Activated T-cell treated with anti-CD3 and anti-CD28 coated beads, Interleukin-2, amount 50 U/mL, for 1 hour (primary cell): ENCODE results near the gene ISYNA1.
A peak's percentile ranks its signal among the peaks of the same experiment; 100 is the strongest.
"Not testable (repeated sequence)": the region's sequence is repeated elsewhere in the genome, so short reads cannot be mapped to it uniquely, and the experiment has no call there.

Source experiments
- DNase-seq: peaks from one replicate; pipeline ENCODE4 v3.0.0-alpha.2; 2020

The ISYNA1 gene

DNA sequence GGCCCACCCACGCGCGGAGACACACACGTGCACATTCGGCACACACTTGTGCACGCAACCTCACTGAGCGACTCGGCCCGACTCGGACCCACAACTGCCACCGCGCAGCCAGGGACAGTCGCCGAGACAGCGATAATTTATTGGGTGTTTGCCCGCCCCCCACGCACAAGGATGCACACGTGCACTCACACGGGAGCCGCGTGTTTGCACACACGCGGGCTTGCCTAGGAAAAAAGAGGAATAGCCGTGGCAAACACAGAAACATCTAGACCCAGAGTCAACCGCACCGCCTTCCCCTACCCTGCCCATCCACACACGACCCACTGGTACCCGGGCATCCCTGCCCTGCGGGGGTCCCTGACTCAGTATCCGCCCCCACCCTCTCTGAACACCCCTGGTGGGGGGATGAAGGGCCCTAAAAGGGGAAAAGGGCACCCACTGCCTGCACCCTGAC, 19.9 kb downstream of the ISYNA1 start:
- DNase-seq = no peak

DNA sequence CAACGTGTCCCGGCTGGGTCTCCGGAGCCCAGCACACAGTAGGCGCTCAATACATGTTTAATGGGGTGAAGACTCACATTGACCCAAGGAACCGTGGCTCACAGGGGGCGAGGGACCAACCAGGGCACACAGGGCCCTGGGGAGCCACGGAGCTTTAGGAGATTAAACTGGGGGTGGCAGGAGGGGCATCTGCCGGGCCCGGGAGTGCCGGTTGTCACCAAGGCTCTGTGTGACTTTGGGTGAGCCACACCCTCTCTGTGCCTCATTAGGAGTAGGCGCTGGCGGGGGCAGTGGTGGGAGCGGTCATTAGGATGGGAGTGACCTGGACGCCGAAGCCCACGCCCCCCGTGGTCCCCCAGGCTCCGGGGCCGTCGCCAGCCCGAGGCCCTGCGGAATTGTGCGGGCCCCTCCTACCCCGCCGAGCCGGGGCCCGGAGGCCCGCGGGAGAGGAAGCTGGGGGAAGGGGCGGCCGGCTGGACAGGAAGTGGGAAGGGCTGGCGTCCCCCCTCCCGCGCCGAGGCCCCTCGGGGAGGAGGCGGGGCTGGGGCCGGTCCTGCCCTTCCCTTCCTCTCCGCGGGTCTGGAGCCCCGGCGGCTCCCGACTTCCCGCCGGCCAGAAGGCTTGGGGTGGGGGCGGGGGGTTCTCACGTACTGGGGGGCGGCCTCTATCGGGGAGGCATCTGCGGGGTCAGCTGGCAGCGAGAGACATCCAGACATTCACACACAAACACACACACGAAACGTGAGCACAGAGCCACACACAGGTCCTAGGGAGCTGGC, 20.5 kb downstream of the ISYNA1 start:
- DNase-seq = no peak

DNA sequence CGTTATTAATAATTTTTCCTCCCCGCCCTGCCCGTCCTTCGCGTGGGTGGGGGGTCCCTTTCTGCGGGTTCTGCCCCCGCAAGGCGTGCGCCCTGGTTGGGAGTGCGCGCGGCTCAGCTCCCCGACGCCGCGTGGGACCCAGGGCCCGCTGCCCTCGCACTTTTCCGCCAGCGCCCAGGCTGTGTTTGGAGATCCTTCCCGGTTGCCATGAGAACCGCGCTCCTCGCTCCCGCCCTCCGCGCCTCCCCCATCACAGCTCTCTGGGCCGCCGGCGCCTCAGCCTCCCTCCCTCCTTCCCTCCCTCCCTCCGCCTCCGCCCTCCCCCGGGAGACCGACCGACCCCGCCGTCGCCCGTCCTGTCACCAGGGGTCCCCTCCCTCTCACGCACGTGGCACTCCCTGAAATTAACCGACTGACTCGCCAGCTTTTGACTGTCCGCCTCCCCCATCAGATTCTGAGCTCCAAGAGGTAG, 21.1 kb downstream of the ISYNA1 start:
- DNase-seq = peak; percentile 71

DNA sequence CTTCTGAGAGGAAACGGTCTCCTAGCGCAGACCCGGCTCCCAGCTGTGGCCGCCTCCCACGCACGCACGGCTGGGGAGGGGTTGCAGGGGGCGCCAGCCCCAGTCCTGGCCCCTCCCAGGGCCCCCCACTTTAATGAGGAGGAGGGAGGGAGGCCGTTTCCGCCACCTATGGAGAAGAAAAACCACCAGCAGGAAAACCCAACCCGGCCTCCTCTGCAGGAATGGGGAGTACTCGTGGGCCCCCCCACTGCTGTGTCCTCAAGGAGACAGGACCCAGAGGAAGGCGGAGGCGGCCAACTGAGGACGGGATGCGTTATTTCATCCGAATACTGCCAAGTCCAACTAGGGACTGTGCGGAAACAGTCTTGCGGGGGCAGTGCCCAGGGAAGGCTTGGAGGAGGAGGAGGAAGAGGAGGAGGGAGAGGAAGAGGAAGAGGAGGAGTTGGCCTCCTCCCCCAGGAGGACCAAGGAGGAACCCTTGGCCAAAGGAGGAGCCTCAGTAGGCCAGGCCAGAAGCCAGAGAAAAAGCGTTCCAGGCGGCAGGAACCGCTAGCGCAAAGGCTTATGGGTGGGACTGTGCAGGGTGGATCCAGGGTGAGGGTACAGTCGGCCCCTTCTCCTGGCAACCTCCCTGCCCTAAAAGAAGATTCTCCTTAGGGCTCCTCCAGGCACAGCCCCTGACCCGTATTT, 22.6 kb downstream of the ISYNA1 start:
- DNase-seq = no peak

DNA sequence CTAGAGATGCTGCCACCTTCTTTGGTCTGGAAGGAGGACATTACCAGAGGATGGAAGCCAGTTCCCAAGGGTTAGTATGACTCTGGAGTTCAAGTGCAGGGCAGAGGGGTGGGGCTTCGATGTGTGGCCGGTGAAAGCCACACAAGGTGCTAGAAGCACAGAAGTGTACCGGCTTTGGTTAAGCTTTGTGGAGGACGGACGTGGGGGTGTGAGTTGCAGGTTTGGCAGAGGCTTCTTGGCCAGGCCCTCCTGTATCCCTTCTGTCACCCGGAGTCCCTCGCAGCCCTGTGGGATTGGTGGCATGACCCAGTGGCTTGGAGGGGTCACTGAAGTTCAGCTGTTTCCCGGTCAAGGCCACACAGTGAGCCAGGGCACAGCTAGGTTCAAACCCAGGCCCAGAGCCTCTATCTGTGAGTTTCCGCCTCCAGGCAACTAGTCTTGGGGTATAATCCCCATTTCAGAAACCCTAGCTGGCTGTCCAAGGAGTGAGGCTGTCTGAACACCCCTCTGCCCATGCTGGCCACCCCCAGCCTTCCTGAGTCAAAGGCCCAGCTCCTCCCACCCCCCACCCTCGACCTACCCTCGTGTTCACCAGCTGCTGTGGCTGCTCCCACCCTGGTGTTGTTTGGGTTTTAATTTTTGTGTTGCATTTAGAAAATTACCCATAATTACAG, 23.3 kb downstream of the ISYNA1 start:
- DNase-seq = peak; percentile 23

DNA sequence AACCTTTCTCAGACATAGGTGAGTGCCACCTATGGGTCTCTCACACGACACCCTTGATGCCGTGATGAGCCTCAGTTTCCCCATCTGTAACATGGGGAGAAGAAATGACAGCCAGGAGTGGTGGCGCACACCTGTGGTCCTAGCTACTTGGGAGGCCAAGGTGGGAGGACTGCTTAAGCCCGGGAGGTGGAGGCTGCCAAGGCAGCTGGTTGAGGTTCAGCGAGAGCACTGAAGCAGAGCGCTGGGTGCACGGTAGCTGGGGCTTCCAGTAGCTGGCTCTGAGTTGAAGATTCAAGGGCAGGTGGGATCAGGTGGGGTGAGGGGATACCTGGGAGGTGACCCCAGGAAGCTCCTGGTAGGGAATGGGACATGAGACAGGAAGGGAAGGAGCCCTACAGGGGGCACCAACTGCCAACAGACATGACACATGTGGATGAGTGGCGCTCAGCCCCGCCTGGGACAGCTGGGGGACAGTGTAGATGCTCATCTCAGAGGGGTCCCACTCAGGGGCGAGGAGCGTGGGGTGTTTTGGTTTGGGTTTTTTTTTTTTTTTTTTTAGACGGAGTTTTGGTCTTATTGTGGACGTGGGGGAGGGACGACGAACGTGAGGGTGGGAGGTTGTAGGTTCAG, 25.2 kb downstream of the ISYNA1 start:
- no peak for DNase-seq

DNA sequence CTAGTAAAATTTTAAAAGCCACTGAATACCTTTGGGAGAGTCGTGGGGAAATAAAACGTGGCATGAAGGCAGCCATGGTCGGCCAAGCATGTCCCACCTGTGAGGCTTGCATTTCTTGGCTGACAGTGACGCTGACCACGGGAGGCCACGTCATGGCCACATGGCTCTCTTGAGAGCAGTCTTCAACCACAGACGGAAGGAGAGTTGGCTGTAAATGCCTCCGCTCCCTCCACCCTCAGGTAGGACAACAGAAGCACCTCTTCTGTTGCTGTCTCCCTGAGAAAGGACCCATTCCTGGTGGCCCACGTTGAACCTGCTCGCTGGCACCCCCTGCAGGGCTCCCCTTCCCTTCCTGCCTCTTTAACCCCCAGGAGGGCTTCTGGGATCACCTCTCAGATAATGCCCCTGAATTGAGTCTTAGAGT, 29.9 kb downstream of the ISYNA1 start:
- DNase-seq = peak; percentile 29

DNA sequence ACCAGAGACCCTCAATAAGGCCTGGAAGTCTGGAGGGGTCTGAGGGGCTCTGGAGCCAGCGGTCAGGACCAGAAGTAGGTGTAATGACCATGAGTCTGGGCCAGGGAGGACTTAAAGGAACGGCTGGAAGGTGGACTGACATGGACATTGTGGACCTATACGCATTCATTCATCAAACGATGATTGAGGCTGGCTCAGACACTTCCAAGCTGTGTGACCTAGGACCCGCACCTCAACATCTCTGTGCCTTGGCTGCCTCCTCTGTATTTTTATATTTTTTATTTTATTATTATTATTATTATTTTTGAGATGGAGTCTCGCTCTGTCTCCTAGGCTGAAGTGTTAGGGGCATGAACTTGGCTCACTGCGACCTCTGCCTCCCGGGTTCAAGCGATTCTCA, 31.2 kb downstream of the ISYNA1 start:
- no peak for DNase-seq

DNA sequence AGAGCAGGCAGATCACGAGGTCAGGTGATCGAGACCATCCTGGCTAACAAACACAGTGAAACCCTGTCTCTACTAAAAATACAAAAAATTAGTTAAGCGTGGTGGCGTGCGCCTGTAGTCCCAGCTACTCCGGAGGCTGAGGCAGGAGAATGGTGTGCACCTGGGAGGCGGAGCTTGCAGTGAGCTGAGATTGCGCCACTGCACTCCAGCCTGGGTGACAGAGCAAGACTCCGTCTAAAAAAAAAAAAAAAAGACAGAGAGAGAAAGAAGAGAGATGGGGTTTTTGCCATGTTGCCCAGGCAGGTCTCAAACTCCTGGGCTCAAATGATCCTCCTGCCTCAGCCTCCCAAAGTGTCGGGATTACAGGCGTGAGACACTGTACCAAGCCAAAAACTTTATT, 32.2 kb downstream of the ISYNA1 start:
- DNase-seq = not testable (repeated sequence)

DNA sequence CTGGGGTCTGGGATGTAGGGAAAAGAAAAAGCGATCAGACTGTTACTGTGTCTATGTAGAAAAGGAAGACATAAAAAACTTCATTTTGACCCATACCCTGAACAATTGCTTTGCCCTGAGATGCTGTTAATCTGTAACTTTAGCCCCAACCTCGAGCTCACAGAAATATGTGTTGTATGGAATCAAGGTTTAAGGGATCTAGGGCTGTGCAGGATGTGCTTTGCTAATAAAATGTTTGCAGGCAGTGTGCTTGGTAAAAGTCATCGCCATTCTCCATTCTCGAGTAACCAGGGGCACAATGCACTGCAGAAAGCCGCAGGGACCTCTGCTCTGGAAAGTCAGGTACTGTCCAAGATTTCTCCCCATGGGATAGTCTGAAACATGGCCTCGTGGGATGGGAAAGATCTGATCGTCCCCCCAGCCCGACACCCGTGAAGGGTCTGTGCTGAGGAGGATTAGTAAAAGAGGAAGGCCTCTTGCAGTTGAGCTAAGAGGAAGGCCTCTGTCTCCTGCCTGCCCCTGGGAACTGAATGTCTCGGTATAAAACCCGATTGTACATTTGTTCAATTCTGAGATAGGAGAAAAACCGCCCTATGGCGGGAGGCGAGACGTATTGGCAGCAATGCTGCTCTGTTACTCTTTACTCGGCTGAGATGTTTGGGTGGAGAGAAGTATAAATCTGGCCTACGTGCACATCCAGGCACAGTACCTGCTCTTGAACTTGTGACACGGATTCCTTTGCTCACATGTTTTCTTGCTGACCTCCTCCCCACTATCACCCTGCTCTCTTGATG, 35.3 kb downstream of the ISYNA1 start:
- not testable (repeated sequence) for DNase-seq

DNA sequence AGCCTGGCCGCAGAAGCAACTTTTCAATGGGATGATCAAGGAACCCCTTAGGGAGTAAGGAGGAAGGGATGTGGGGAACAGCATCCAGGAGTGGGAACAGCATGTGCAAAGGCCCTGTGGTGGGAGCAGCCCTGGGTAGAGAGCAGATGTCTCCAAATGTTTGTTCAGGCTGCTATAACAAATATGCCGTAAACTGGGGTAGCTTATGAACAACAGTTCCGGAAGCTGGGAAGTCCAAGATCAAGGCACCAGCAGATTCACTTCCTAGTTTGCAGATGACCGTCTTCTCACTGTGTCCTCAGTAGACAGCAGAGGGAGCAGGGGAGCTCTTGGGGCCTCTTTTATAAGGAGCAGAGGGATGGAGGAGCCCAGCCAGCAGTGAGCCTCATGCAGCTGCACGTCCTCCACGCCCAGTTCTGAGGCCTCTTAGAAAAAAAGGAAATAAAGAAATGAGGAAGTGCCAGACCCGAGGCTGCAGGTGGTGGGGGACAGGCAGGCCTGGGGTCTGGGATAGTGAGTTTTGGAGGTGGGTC, 36.3 kb downstream of the ISYNA1 start:
- DNase-seq = no peak

DNA sequence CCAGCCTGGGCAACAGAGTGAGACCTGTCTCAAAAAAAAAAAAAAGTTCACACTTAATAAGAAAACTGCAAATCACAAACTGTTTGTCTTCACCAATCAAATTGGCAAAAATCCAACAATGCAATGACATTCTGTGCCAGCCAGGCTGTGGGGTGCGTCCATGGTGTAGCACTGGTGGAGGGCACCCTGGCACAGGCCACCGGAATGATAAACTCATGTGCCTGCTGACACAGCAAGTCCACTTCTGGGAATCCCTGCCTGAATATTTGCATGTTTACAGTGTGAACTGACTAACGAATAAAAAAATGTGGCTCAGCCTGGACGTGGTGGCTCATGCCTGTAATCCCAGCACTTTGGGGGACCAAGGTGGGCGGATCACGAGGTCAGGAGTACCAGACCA, 38.9 kb downstream of the ISYNA1 start:
- no peak for DNase-seq

DNA sequence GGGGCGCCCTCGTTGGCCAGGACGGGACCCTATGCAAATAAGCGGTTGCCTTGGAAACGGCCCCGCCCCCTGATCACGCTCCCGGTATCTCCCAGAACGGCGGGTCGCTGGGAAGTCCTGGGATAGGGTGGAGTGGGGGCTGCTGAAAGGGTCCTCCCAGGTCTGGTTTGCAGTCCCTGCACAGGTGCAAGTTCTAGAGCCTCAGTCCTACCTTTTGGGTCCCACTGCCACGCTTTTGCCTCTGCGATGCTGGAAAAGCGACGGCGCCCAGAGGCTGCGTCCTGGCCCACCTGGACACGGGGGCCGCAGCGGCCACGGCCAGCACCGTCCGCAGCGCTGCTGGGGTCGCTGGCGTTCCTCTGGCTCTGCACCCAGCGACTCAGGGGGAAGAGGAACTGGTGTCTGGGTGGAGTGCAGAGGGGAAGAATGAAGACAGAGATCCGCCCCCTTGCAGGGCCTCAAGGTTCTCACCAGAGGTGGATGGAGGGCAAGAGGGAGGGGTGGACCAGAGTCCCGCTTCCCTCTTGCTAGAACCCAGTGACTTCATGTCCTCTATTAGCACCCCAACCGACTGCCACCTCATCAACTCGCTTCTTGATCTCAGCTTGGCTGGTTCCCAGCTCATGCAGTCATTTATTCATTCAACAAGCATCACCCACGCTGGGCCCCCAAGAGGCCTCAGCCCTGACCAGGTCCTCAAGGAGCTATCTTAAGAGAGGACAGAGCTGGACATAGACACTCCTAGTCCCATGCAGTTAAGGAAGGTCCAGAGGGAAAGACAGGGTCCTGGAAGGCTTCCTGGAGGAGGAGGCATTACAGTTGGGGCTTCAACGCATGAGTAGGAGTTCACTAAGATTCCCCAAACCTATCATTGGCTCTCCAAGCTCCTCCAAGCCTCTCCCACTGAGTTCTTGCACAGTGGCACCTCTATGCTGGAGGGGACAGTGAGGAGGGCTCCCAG, 40.4 kb downstream of the ISYNA1 start, which contains the start of gene LRRC25:
Gene LRRC25, minus strand, starts transcription at position 381 of the 961 bp plus-strand sequence. CDS start 659 bp downstream, outside the sequence.
- DNase-seq = no peak

DNA sequence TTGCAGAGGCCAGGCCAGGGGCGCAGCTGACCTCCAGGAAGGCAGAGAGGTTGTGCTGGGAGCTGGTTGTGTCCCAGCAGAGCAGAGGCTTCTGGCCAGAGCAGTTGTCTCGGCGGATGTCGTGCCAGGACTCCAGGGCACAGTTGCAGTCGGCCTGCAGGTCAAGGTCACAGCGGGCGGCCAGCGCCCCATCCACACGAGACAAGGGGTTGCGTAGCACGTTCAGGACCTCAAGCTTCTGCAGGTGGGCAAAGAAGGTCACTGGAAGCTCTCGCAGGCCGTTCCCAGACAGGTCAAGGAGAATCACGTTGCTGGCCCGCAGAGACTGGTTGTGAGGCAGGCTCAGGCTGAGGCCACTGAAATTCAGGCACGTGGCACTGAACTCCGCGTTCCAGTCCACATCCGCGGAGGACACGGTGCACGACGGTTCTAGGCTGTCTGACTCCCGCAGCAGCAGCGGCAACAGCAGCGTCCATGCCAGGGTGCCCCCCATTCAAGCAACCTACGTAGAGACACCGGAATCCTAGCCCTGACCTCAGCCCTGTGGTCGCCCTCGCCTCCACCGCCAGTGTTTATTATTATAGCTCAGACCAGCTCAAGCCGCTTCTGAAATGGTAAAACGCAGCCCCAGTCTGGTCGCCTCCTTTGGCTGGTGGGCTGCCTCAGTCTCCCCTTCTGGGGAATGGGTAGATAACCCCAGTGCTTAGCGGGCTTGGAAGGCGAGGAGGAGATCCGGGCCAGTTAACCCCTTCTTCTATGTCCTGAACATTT, 41.3 kb downstream of the ISYNA1 start:
- DNase-seq = no peak

DNA sequence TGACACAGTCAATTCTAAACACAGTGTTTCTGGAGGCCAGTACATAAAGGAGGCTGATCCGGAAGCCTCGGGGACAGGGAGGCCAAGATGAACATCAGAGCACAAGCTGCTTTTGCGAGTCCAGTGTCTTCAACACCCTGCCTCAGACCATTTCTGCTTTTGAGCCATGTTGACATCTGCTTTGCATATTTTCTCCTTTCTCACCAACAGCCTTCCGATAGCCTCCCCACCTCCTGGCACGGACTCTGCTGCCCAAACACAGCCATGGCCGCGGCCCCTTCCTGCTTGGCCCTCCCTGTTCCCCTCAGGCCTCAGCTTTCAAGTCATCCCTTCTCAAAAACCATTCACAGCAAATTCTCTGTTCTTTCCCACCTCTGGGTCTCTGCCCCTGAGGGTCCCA, 44.1 kb downstream of the ISYNA1 start:
- DNase-seq = no peak

DNA sequence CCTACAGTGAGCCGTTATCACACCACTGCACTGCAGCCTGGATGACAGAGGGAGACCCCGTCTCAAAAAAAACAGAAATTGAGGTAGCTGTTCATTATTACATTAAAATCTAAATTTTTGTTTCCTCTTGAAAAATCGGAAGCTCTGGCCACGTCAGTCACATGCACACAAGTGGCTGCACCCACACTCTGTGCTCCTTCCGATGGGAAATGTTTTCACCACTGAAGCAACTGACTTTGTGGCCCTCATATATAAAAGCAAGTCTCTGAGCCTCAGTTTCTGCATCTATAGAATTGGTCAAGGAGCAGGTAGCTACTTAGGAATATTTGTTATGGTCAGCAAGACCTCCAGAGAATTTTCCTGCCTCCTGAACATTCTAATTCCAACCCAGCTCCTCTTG, 45.0 kb downstream of the ISYNA1 start:
- no peak for DNase-seq

DNA sequence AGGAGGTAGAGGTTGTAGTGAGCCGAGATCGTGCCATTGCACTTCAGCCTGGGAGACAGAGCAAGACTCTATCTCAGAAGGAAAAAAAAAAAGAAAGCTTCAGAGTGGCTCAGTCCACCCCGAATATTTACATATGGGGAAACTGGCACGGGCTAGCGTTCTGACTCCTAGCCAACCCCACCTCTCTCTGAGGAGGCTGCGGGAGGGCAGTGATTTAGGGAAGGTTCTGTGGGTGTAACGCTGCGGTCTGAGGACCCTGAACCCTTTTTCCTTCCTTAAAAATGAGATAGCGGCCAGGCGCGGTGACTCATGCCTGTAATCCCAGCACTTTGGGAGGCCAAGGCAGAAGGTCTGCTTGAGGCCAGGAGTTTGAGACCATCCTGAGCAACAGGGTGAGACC, 45.5 kb downstream of the ISYNA1 start:
- no peak for DNase-seq

DNA sequence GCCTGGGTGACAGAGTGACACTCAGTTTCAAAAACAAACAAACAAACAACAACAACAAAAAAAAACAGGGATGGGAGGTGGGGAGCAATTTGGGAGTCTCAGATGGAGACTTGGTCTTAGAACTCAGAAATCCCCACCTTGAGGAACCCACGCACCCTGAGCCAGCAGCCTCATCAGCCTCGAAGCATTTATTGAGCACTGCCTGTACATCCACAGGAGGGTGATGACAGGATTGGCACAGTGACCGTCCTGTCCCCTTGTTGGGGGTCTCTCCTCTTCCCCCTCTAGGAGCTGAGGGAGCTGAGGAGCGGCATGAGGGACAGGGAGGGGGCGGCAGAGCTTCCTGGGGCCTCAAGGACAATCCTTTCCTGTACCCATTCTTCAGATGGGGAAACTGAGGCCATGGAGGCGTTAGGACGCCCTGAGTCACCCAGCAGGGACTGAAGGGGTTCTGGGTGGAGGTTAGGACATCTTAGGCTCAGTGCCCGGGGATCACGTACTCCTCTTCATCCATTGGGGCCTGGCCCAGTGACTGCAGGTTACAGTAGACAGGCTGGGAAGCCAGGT, 46.3 kb downstream of the ISYNA1 start:
- DNase-seq = no peak

DNA sequence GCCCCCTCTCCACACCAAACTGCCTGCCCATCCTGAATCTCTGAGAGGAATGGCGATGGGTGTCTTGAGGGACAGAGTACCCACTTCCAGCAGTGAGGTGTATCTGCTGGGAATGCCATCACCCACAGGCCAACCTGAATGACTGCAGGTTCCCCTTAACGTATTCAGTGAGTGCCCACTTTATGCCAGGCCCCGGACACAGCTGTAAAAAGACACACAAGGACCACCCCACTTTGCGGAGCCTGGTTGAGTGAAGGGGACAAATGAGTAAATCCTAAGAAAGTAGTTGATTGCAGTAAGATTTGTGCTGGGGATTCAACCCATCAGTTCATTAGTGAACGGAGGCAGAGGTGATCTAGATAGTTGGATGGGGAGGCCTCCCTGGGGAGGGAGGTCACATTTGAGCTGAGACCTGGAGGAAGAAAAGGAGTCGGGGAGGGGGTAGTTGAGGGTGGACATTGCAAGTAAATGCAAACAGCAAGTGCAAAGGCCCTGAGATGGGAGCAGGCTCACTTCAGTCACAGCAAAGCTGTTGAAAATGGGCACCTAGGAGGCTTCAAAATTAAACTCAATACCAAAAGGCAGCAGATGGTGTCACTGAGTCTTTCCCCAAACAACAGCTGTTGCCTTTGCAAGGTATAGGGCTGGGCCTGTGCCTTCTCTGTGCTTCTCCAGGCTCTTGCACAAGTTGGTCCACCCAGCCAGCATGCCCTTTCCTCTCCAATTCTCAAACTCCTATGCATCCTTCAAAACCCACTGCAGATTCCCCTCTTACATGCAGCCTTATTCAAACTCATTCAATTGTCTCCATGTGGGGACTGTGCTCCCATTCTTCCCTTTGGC, 47.6 kb downstream of the ISYNA1 start:
- DNase-seq = no peak
